Neural cell (in vitro differentiated cells): Measurements from ENCODE around the gene RETREG1.
A peak's percentile ranks its signal among the peaks of the same experiment; 100 is the strongest.

ENCODE experiments used
- CTCF ChIP-seq: fragments of 450-650 bp; IDR thresholded peaks from 2 replicates; pipeline ENCODE4 v1.5.1; 2014; ENCODE audit warnings: antibody characterized with exemption, mild to moderate bottlenecking, moderate library complexity; ENCODE audit not compliant: poor library complexity, severe bottlenecking
- EZH2 ChIP-seq: fragments of 200-600, 300-800 bp; shearing (Covaris generic), sonication (generic); IDR thresholded peaks from 2 replicates; pipeline ENCODE4 v1.6.1; 2014; ENCODE audit warnings: antibody characterized with exemption, low read length, borderline replicate concordance, mild to moderate bottlenecking; ENCODE audit not compliant: insufficient read depth, poor library complexity, severe bottlenecking
- MXI1 ChIP-seq: fragments of 450-650 bp; conservative IDR thresholded peaks from 2 replicates; pipeline ENCODE4 v1.6.1; 2014; ENCODE audit warnings: antibody characterized with exemption, mild to moderate bottlenecking; ENCODE audit not compliant: poor library complexity, severe bottlenecking
- POLR2AphosphoS5 ChIP-seq: IDR thresholded peaks from 2 replicates; pipeline ENCODE4 v1.6.1; 2012
- RAD21 ChIP-seq: fragments of 450-650 bp; conservative IDR thresholded peaks from 2 replicates; pipeline ENCODE4 v1.6.1; 2014; ENCODE audit warnings: antibody characterized with exemption, mild to moderate bottlenecking, moderate library complexity
- REST ChIP-seq: IDR thresholded peaks from 2 replicates; pipeline ENCODE4 v1.6.1; 2012; ENCODE audit warnings: borderline replicate concordance

- peak; percentile 61 for TF ChIP-seq POLR2AphosphoS5
- TF ChIP-seq CTCF: no peak
- no peak for TF ChIP-seq MXI1
- TF ChIP-seq EZH2: no peak
- TF ChIP-seq RAD21: no peak
- TF ChIP-seq REST: peak; percentile 97
These were observed 38.3 kb downstream of the RETREG1 start for GRCh38 chr5:16578474-16578883.
